ENCODE data around the gene PTPRF.

PTPRF gene

DNA sequence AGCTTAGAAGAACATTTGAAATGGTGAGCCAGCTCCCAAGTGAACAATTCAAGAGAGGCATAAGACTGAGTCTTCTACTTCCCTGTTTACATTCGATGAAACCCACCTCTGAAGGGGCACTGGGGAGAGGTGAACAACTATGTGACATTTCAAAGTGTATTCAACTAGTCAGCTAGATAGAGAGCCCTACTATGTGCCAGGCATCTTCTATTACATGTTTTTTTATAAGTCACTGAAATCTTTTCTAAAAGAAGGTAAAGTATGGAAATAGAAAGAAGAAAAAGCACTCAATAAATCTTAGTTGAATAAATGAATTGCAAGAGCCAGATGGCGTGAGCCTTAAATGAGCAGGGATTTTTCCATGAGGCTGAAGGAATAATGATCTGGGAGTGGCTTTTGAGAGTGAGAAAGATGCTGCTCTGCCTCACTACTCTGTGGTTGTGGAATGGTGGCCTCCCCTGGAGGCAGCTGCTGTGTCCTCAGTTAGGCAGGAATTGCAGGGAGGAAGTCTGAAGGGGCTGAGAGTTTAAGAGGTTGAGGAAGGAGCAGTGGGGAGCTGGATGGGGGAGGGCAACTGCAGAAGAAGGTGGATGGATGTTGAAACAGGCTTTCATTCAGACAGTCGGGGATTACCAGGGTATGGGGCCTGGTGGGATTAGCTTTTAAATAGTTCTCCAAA is 10.4 kb upstream of the PTPRF start:
- Histone ChIP-seq H3K23ac (ENCODE audit: low read length in 2 of 2) (no peak overlapping the region), H3K9ac (ENCODE audit: low read length) (no peak overlapping the region), H3K18ac (ENCODE audit: low read depth in 1 of 2, low read length in 2 of 2) (no peak overlapping the region), H4K91ac (ENCODE audit: low read length) (no peak overlapping the region), H2BK15ac (ENCODE audit: low read depth, poor library complexity, severe bottlenecking) (no peak overlapping the region), H3K36me3 (ENCODE audit: control insufficient read depth in 1 of 2, insufficient read depth in 2 of 2, low read depth in 1 of 2, low read length in 2 of 2) (no peaks in the 10 kb centered on the region), H2AK5ac (ENCODE audit: low read length, severe bottlenecking) (no peak overlapping the region), H3K4me3 (ENCODE audit: insufficient read depth in 1 of 2, low read depth in 1 of 2, low read length in 2 of 2) (no peak overlapping the region), H3K14ac (ENCODE audit: low read length in 2 of 2) (no peak overlapping the region), H2BK12ac (ENCODE audit: low read length in 2 of 2) (no peak overlapping the region), H3K4ac (ENCODE audit: low read depth in 1 of 2, low read length in 2 of 2) (no peak overlapping the region), H3K9me3 (ENCODE audit: control insufficient read depth, low read length) (no peaks in the 10 kb centered on the region), H2BK120ac (ENCODE audit: low read depth, low read length) (no peak overlapping the region), H3K4me1 (ENCODE audit: control insufficient read depth, insufficient read depth, low read depth, low read length) (peaks cover 5% of the 10 kb centered on the region), H2BK5ac (ENCODE audit: low read depth, low read length, poor library complexity, severe bottlenecking) (no peak overlapping the region), H3K27me3 (ENCODE audit: control insufficient read depth in 1 of 2, insufficient read depth in 1 of 2, low read length in 2 of 2) (no peaks in the 10 kb centered on the region), H3K79me1 (replicated peaks; ENCODE audit: low read length, poor library complexity, severe bottlenecking) (no peaks in the 10 kb centered on the region), H2AFZ (ENCODE audit: low read depth, low read length) (no peak overlapping the region), H4K8ac (ENCODE audit: low read length) (no peak overlapping the region), H3K27ac (ENCODE audit: low read length, poor library complexity, severe bottlenecking) (no peak overlapping the region), H3K4me2 (ENCODE audit: low read length, poor library complexity, severe bottlenecking) (no peak overlapping the region)
- DNase-seq: no peak
- WGBS: 90% methylated on average over 1 of the region's 3 CpGs

DNA sequence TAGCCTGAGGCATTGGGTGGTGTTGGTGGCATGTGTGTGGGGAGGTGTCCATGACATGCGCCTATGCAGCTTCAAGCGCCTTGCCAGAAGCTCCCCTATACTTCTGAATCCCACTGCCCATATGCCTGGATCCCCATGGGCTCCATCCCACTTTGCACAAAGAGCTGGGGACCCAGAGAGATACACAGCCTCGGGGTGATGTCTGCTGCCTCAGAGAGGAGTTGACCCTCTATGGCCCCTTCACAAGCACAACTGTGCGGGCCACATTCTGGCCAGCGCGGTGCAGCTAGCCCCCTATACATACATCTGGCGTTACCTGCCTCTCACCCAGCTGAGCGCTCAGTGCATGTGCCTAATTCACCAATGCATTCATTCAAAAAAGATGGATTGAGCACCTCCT is 9.6 kb upstream of the PTPRF start:
- Histone ChIP-seq H3K4me3 (ENCODE audit: insufficient read depth in 1 of 2, low read depth in 1 of 2, low read length in 2 of 2) (no peak overlapping the region), H2AFZ (ENCODE audit: low read depth, low read length) (no peak overlapping the region), H3K36me3 (ENCODE audit: control insufficient read depth in 1 of 2, insufficient read depth in 2 of 2, low read depth in 1 of 2, low read length in 2 of 2) (no peaks in the 10 kb centered on the region), H4K8ac (ENCODE audit: low read length) (no peak overlapping the region), H2AK5ac (ENCODE audit: low read length, severe bottlenecking) (no peak overlapping the region), H3K14ac (ENCODE audit: low read length in 2 of 2) (no peak overlapping the region), H3K4me1 (ENCODE audit: control insufficient read depth, insufficient read depth, low read depth, low read length) (peaks cover 8% of the 10 kb centered on the region), H3K4ac (ENCODE audit: low read depth in 1 of 2, low read length in 2 of 2) (no peak overlapping the region), H3K9me3 (ENCODE audit: control insufficient read depth, low read length) (no peaks in the 10 kb centered on the region), H3K4me2 (ENCODE audit: low read length, poor library complexity, severe bottlenecking) (no peak overlapping the region), H2BK12ac (ENCODE audit: low read length in 2 of 2) (no peak overlapping the region), H3K27me3 (ENCODE audit: control insufficient read depth in 1 of 2, insufficient read depth in 1 of 2, low read length in 2 of 2) (no peaks in the 10 kb centered on the region), H2BK5ac (ENCODE audit: low read depth, low read length, poor library complexity, severe bottlenecking) (no peak overlapping the region), H3K18ac (ENCODE audit: low read depth in 1 of 2, low read length in 2 of 2) (no peak overlapping the region), H2BK120ac (ENCODE audit: low read depth, low read length) (no peak overlapping the region), H4K91ac (ENCODE audit: low read length) (no peak overlapping the region), H3K23ac (ENCODE audit: low read length in 2 of 2) (no peak overlapping the region), H3K9ac (ENCODE audit: low read length) (no peak overlapping the region), H2BK15ac (ENCODE audit: low read depth, poor library complexity, severe bottlenecking) (no peak overlapping the region), H3K79me1 (replicated peaks; ENCODE audit: low read length, poor library complexity, severe bottlenecking) (no peaks in the 10 kb centered on the region), H3K27ac (ENCODE audit: low read length, poor library complexity, severe bottlenecking) (no peak overlapping the region)
- no peak for DNase-seq
- 96% methylated on average over 8 of the region's 8 CpGs for whole genome bisulfite sequencing

- Histone ChIP-seq H3K18ac (ENCODE audit: low read depth in 1 of 2, low read length in 2 of 2) (no peak overlapping the region), H3K79me1 (replicated peaks; ENCODE audit: low read length, poor library complexity, severe bottlenecking) (no peaks in the 10 kb centered on the region), H2BK12ac (ENCODE audit: low read length in 2 of 2) (no peak overlapping the region), H4K91ac (ENCODE audit: low read length) (no peak overlapping the region), H3K4ac (ENCODE audit: low read depth in 1 of 2, low read length in 2 of 2) (no peak overlapping the region), H3K27me3 (ENCODE audit: control insufficient read depth in 1 of 2, insufficient read depth in 1 of 2, low read length in 2 of 2) (no peaks in the 10 kb centered on the region), H2AFZ (ENCODE audit: low read depth, low read length) (no peak overlapping the region), H4K8ac (ENCODE audit: low read length) (no peak overlapping the region), H3K4me3 (ENCODE audit: insufficient read depth in 1 of 2, low read depth in 1 of 2, low read length in 2 of 2) (no peak overlapping the region), H3K36me3 (ENCODE audit: control insufficient read depth in 1 of 2, insufficient read depth in 2 of 2, low read depth in 1 of 2, low read length in 2 of 2) (no peaks in the 10 kb centered on the region), H3K27ac (ENCODE audit: low read length, poor library complexity, severe bottlenecking) (no peak overlapping the region), H2BK120ac (ENCODE audit: low read depth, low read length) (no peak overlapping the region), H3K9me3 (ENCODE audit: control insufficient read depth, low read length) (no peaks in the 10 kb centered on the region), H2BK5ac (ENCODE audit: low read depth, low read length, poor library complexity, severe bottlenecking) (no peak overlapping the region), H2BK15ac (ENCODE audit: low read depth, poor library complexity, severe bottlenecking) (no peak overlapping the region), H3K9ac (ENCODE audit: low read length) (no peak overlapping the region), H3K14ac (ENCODE audit: low read length in 2 of 2) (no peak overlapping the region), H2AK5ac (ENCODE audit: low read length, severe bottlenecking) (no peak overlapping the region), H3K23ac (ENCODE audit: low read length in 2 of 2) (no peak overlapping the region), H3K4me1 (ENCODE audit: control insufficient read depth, insufficient read depth, low read depth, low read length) (peaks cover 8% of the 10 kb centered on the region), H3K4me2 (ENCODE audit: low read length, poor library complexity, severe bottlenecking) (no peak overlapping the region)
- WGBS: 86% methylated on average over 8 of the region's 8 CpGs
- DNase-seq: no peak
Measured at GRCh38 chr1:43521756-43522155, 8.9 kb upstream of the PTPRF start.

DNA sequence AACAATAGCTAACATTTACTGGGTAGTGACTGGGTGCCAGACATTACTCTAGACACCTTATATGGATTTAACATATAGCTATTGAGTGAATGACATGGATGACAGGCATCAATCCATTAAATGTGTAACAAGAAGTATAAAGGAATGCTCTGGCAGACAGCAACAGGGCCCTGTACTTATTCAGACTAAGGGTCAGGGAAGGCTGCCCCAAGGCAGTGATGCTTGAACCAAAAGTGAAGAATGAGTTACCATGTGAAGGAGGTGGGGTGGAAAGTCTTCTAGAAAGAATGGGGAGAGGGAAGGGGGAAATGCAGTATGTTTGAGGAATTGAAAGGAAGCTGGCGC is 8.3 kb upstream of the PTPRF start:
- Histone ChIP-seq H3K4me3 (ENCODE audit: insufficient read depth in 1 of 2, low read depth in 1 of 2, low read length in 2 of 2) (no peak overlapping the region), H3K9ac (ENCODE audit: low read length) (no peak overlapping the region), H2AK5ac (ENCODE audit: low read length, severe bottlenecking) (no peak overlapping the region), H3K36me3 (ENCODE audit: control insufficient read depth in 1 of 2, insufficient read depth in 2 of 2, low read depth in 1 of 2, low read length in 2 of 2) (no peaks in the 10 kb centered on the region), H4K8ac (ENCODE audit: low read length) (no peak overlapping the region), H3K27ac (ENCODE audit: low read length, poor library complexity, severe bottlenecking) (no peak overlapping the region), H3K18ac (ENCODE audit: low read depth in 1 of 2, low read length in 2 of 2) (no peak overlapping the region), H2AFZ (ENCODE audit: low read depth, low read length) (no peak overlapping the region), H2BK12ac (ENCODE audit: low read length in 2 of 2) (no peak overlapping the region), H2BK120ac (ENCODE audit: low read depth, low read length) (no peak overlapping the region), H2BK15ac (ENCODE audit: low read depth, poor library complexity, severe bottlenecking) (no peak overlapping the region), H3K27me3 (ENCODE audit: control insufficient read depth in 1 of 2, insufficient read depth in 1 of 2, low read length in 2 of 2) (no peaks in the 10 kb centered on the region), H3K23ac (ENCODE audit: low read length in 2 of 2) (no peak overlapping the region), H3K4ac (ENCODE audit: low read depth in 1 of 2, low read length in 2 of 2) (no peak overlapping the region), H2BK5ac (ENCODE audit: low read depth, low read length, poor library complexity, severe bottlenecking) (no peak overlapping the region), H3K14ac (ENCODE audit: low read length in 2 of 2) (no peak overlapping the region), H4K91ac (ENCODE audit: low read length) (no peak overlapping the region), H3K4me2 (ENCODE audit: low read length, poor library complexity, severe bottlenecking) (no peak overlapping the region), H3K4me1 (ENCODE audit: control insufficient read depth, insufficient read depth, low read depth, low read length) (peaks cover 8% of the 10 kb centered on the region), H3K9me3 (ENCODE audit: control insufficient read depth, low read length) (no peaks in the 10 kb centered on the region), H3K79me1 (replicated peaks; ENCODE audit: low read length, poor library complexity, severe bottlenecking) (no peaks in the 10 kb centered on the region)
- no peak for DNase-seq
- WGBS: 81% methylated on average over 1 of the region's 1 CpG
